Measurements from ENCODE around the gene CCDC185.
A peak's percentile ranks its signal among the peaks of the same experiment; 100 is the strongest.

Gene CCDC185

GRCh38 chr1:223430236-223430635 is 37.0 kb downstream of the CCDC185 start:
- no peak overlapping the region for H3K27ac ChIP-seq (replicated peaks; ENCODE audit: low read length)
- no peak overlapping the region for H3K23ac ChIP-seq (ENCODE audit: low read depth, low read length, poor library complexity)
- no peak overlapping the region for H3K14ac ChIP-seq (ENCODE audit: low read length)
- H2AFZ ChIP-seq (ENCODE audit: low read length), result no peak overlapping the region
- no peak overlapping the region for H2AK5ac ChIP-seq (ENCODE audit: low read depth, low read length)
- no peak overlapping the region for H2BK120ac ChIP-seq (ENCODE audit: low read depth, low read length)
- H3K4me2 ChIP-seq (ENCODE audit: insufficient read depth, low read length, poor library complexity, severe bottlenecking), result no peak overlapping the region
- no peaks in the 10 kb centered on the region for H3K79me1 ChIP-seq (ENCODE audit: low read depth, low read length)
- H3K9me3 ChIP-seq (replicated peaks in 1 of 2; ENCODE audit: control insufficient read depth in 2 of 2, insufficient read depth in 1 of 2, low read depth in 1 of 2, low read length in 2 of 2), result no peaks in the 10 kb centered on the region
- H3K4ac ChIP-seq (ENCODE audit: low read length), result no peak overlapping the region
- H2BK5ac ChIP-seq (ENCODE audit: low read length), result no peak overlapping the region
- no peaks in the 10 kb centered on the region for H3K4me1 ChIP-seq (ENCODE audit: control insufficient read depth in 2 of 2, insufficient read depth in 1 of 2, low read depth in 1 of 2, low read length in 2 of 2)
- no peak overlapping the region for H3K9ac ChIP-seq (ENCODE audit: low read depth, low read length, poor library complexity)
- H4K91ac ChIP-seq (ENCODE audit: low read depth, low read length, poor library complexity), result no peak overlapping the region
- no peaks in the 10 kb centered on the region for H3K36me3 ChIP-seq (replicated peaks in 1 of 2; ENCODE audit: control insufficient read depth in 2 of 2, insufficient read depth in 2 of 2, low read length in 2 of 2)
- H2BK15ac ChIP-seq (ENCODE audit: low read length), result no peak overlapping the region
- no CpG with 5 or more reads among the region's 1 CpG for WGBS, 2 donors (ENCODE audit: extremely low coverage in 2 of 2, insufficient read length in 2 of 2, insufficient replicate concordance in 1 of 2)
- no peak overlapping the region for H3K18ac ChIP-seq (ENCODE audit: low read length)
- H4K8ac ChIP-seq (ENCODE audit: low read depth, low read length), result no peak overlapping the region
- no peaks in the 10 kb centered on the region for H3K27me3 ChIP-seq (ENCODE audit: control insufficient read depth in 3 of 3, insufficient read depth in 3 of 3, low read depth in 1 of 3, low read length in 3 of 3)
- no peak for DNase-seq (ENCODE audit: low spot score)
- no peak overlapping the region for H2BK12ac ChIP-seq (ENCODE audit: low read length)
- no peak overlapping the region for H3K4me3 ChIP-seq (ENCODE audit: low read length in 2 of 2)

- Histone ChIP-seq H2BK120ac (ENCODE audit: low read depth, low read length) (no peak overlapping the region), H3K4ac (ENCODE audit: low read length) (no peak overlapping the region), H2AK5ac (ENCODE audit: low read depth, low read length) (no peak overlapping the region), H2BK5ac (ENCODE audit: low read length) (no peak overlapping the region), H3K4me2 (ENCODE audit: insufficient read depth, low read length, poor library complexity, severe bottlenecking) (no peak overlapping the region), H3K36me3 (replicated peaks in 1 of 2; ENCODE audit: control insufficient read depth in 2 of 2, insufficient read depth in 2 of 2, low read length in 2 of 2) (no peaks in the 10 kb centered on the region), H4K91ac (ENCODE audit: low read depth, low read length, poor library complexity) (no peak overlapping the region), H3K4me1 (ENCODE audit: control insufficient read depth in 2 of 2, insufficient read depth in 1 of 2, low read depth in 1 of 2, low read length in 2 of 2) (no peaks in the 10 kb centered on the region), H2AFZ (ENCODE audit: low read length) (no peak overlapping the region), H2BK12ac (ENCODE audit: low read length) (no peak overlapping the region), H2BK15ac (ENCODE audit: low read length) (no peak overlapping the region), H3K23ac (ENCODE audit: low read depth, low read length, poor library complexity) (no peak overlapping the region), H3K9ac (ENCODE audit: low read depth, low read length, poor library complexity) (no peak overlapping the region), H3K9me3 (replicated peaks in 1 of 2; ENCODE audit: control insufficient read depth in 2 of 2, insufficient read depth in 1 of 2, low read depth in 1 of 2, low read length in 2 of 2) (no peaks in the 10 kb centered on the region), H3K79me1 (ENCODE audit: low read depth, low read length) (no peaks in the 10 kb centered on the region), H3K14ac (ENCODE audit: low read length) (no peak overlapping the region), H3K18ac (ENCODE audit: low read length) (no peak overlapping the region), H3K27me3 (ENCODE audit: control insufficient read depth in 3 of 3, insufficient read depth in 3 of 3, low read depth in 1 of 3, low read length in 3 of 3) (no peaks in the 10 kb centered on the region), H3K4me3 (ENCODE audit: low read length in 2 of 2) (no peak overlapping the region), H3K27ac (replicated peaks; ENCODE audit: low read length) (no peak overlapping the region), H4K8ac (ENCODE audit: low read depth, low read length) (no peak overlapping the region)
- DNase-seq (ENCODE audit: low spot score), result no peak
- WGBS, 2 donors (ENCODE audit: extremely low coverage in 2 of 2, insufficient read length in 2 of 2, insufficient replicate concordance in 1 of 2), result no CpG with 5 or more reads among the region's 3 CpGs
Observed at GRCh38 chr1:223437151-223437550, 43.9 kb downstream of the CCDC185 start.

- H2BK5ac ChIP-seq (ENCODE audit: low read length), result no peak overlapping the region
- H3K18ac ChIP-seq (ENCODE audit: low read length), result no peak overlapping the region
- peaks cover 0 to 5% of the 10 kb centered on the region in 2 donors for H3K9me3 ChIP-seq (replicated peaks in 1 of 2; ENCODE audit: control insufficient read depth in 2 of 2, insufficient read depth in 1 of 2, low read depth in 1 of 2, low read length in 2 of 2)
- no peak overlapping the region for H3K4me3 ChIP-seq (ENCODE audit: low read length in 2 of 2)
- no peak overlapping the region for H2BK12ac ChIP-seq (ENCODE audit: low read length)
- H3K4me2 ChIP-seq (ENCODE audit: insufficient read depth, low read length, poor library complexity, severe bottlenecking), result no peak overlapping the region
- no peak overlapping the region for H2AFZ ChIP-seq (ENCODE audit: low read length)
- no peaks in the 10 kb centered on the region for H3K79me1 ChIP-seq (ENCODE audit: low read depth, low read length)
- H2BK120ac ChIP-seq (ENCODE audit: low read depth, low read length), result no peak overlapping the region
- H3K14ac ChIP-seq (ENCODE audit: low read length), result no peak overlapping the region
- no peak overlapping the region for H4K91ac ChIP-seq (ENCODE audit: low read depth, low read length, poor library complexity)
- H3K27ac ChIP-seq (replicated peaks; ENCODE audit: low read length), result no peak overlapping the region
- H3K36me3 ChIP-seq (replicated peaks in 1 of 2; ENCODE audit: control insufficient read depth in 2 of 2, insufficient read depth in 2 of 2, low read length in 2 of 2), result no peaks in the 10 kb centered on the region
- no CpG with 5 or more reads among the region's 1 CpG for WGBS, 2 donors (ENCODE audit: extremely low coverage in 2 of 2, insufficient read length in 2 of 2, insufficient replicate concordance in 1 of 2)
- H2BK15ac ChIP-seq (ENCODE audit: low read length), result no peak overlapping the region
- H3K4me1 ChIP-seq (ENCODE audit: control insufficient read depth in 2 of 2, insufficient read depth in 1 of 2, low read depth in 1 of 2, low read length in 2 of 2), result no peaks in the 10 kb centered on the region
- no peaks in the 10 kb centered on the region for H3K27me3 ChIP-seq (ENCODE audit: control insufficient read depth in 3 of 3, insufficient read depth in 3 of 3, low read depth in 1 of 3, low read length in 3 of 3)
- no peak overlapping the region for H3K4ac ChIP-seq (ENCODE audit: low read length)
- H3K9ac ChIP-seq (ENCODE audit: low read depth, low read length, poor library complexity), result peak overlapping the region; percentile 31
- no peak overlapping the region for H4K8ac ChIP-seq (ENCODE audit: low read depth, low read length)
- DNase-seq (ENCODE audit: low spot score), result no peak
- no peak overlapping the region for H2AK5ac ChIP-seq (ENCODE audit: low read depth, low read length)
- no peak overlapping the region for H3K23ac ChIP-seq (ENCODE audit: low read depth, low read length, poor library complexity)
Observed at GRCh38 chr1:223443397-223443796, 50.2 kb downstream of the CCDC185 start.

GRCh38 chr1:223444411-223444810 is 51.2 kb downstream of the CCDC185 start:
- Histone ChIP-seq H2AK5ac (ENCODE audit: low read depth, low read length) (no peak overlapping the region), H3K36me3 (replicated peaks in 1 of 2; ENCODE audit: control insufficient read depth in 2 of 2, insufficient read depth in 2 of 2, low read length in 2 of 2) (no peaks in the 10 kb centered on the region), H2AFZ (ENCODE audit: low read length) (no peak overlapping the region), H3K27ac (replicated peaks; ENCODE audit: low read length) (no peak overlapping the region), H2BK120ac (ENCODE audit: low read depth, low read length) (no peak overlapping the region), H3K9ac (ENCODE audit: low read depth, low read length, poor library complexity) (no peak overlapping the region), H3K4ac (ENCODE audit: low read length) (no peak overlapping the region), H4K8ac (ENCODE audit: low read depth, low read length) (no peak overlapping the region), H3K9me3 (replicated peaks in 1 of 2; ENCODE audit: control insufficient read depth in 2 of 2, insufficient read depth in 1 of 2, low read depth in 1 of 2, low read length in 2 of 2) (peaks cover 0 to 5% of the 10 kb centered on the region in 2 donors), H2BK5ac (ENCODE audit: low read length) (no peak overlapping the region), H3K4me3 (ENCODE audit: low read length in 2 of 2) (no peak overlapping the region), H3K27me3 (ENCODE audit: control insufficient read depth in 3 of 3, insufficient read depth in 3 of 3, low read depth in 1 of 3, low read length in 3 of 3) (no peaks in the 10 kb centered on the region), H3K4me1 (ENCODE audit: control insufficient read depth in 2 of 2, insufficient read depth in 1 of 2, low read depth in 1 of 2, low read length in 2 of 2) (no peaks in the 10 kb centered on the region), H3K18ac (ENCODE audit: low read length) (no peak overlapping the region), H3K23ac (ENCODE audit: low read depth, low read length, poor library complexity) (no peak overlapping the region), H3K14ac (ENCODE audit: low read length) (no peak overlapping the region), H2BK12ac (ENCODE audit: low read length) (no peak overlapping the region), H4K91ac (ENCODE audit: low read depth, low read length, poor library complexity) (no peak overlapping the region), H3K4me2 (ENCODE audit: insufficient read depth, low read length, poor library complexity, severe bottlenecking) (no peak overlapping the region), H3K79me1 (ENCODE audit: low read depth, low read length) (no peaks in the 10 kb centered on the region), H2BK15ac (ENCODE audit: low read length) (no peak overlapping the region)
- WGBS, 2 donors (ENCODE audit: extremely low coverage in 2 of 2, insufficient read length in 2 of 2, insufficient replicate concordance in 1 of 2), result no CpG with 5 or more reads among the region's 7 CpGs
- DNase-seq (ENCODE audit: low spot score), result no peak

Measured in neuronal stem cell (in vitro differentiated cells).